Astrocyte (in vitro differentiated cells and primary cell): ENCODE results near the gene GRK6.

ENCODE experiments used
- EZH2 ChIP-seq: IDR thresholded peaks from 2 replicates; pipeline ENCODE4 v1.6.1; 2012; ENCODE audit warnings: mild to moderate bottlenecking, low read length, inconsistent platforms; ENCODE audit not compliant: insufficient read depth
- TF ChIP-seq, protein P1 (sequence below): IDR thresholded peaks from 2 replicates; pipeline ENCODE4 v1.5.1; 2011; ENCODE audit warnings: low read depth, mild to moderate bottlenecking, inconsistent platforms, low read length, moderate library complexity; ENCODE audit not compliant: insufficient read depth

DNA sequence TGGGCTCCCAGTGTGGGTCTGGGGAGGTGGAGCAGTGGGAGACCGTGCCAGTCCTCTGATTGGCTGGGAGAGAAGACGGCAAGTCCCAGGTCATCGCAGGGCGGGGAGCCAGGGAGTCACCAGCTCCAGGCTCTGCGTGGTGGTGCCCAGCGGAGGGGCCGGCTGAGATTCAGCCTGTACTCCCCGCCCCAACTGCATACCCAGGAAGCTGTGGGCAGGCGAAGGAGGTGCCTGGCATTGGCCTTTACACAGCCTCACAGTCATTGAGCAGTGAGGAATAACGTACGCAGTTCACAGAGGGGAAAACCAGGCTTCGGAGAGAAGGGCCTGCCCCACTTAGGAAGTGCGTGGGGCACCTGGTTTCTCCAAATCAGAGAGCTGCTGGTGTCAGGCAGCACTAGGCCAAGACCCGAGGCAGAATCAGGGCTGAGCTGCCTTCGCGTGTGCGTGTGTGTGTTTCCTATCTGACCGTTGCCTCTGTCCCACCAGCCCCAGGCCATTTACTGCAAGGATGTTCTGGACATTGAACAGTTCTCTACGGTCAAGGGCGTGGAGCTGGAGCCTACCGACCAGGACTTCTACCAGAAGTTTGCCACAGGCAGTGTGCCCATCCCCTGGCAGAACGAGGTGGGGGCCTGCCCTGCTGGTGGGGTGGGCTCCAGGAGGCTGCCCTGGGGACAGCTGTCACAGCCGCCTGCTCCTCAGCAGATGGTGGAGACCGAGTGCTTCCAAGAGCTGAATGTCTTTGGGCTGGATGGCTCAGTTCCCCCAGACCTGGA, 13.9 kb downstream of the GRK6 start:
- TF ChIP-seq, protein P1, sequence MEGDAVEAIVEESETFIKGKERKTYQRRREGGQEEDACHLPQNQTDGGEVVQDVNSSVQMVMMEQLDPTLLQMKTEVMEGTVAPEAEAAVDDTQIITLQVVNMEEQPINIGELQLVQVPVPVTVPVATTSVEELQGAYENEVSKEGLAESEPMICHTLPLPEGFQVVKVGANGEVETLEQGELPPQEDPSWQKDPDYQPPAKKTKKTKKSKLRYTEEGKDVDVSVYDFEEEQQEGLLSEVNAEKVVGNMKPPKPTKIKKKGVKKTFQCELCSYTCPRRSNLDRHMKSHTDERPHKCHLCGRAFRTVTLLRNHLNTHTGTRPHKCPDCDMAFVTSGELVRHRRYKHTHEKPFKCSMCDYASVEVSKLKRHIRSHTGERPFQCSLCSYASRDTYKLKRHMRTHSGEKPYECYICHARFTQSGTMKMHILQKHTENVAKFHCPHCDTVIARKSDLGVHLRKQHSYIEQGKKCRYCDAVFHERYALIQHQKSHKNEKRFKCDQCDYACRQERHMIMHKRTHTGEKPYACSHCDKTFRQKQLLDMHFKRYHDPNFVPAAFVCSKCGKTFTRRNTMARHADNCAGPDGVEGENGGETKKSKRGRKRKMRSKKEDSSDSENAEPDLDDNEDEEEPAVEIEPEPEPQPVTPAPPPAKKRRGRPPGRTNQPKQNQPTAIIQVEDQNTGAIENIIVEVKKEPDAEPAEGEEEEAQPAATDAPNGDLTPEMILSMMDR = no peak
- TF ChIP-seq EZH2 = no peak
